Neuronal stem cell (in vitro differentiated cells): ENCODE measurements around the gene IL21R.

Experiments used
- DNase-seq: peaks from one replicate; pipeline ENCODE4 v3.0.0-alpha.2; 2013; ENCODE audit warnings: low spot score
- H2AFZ ChIP-seq: one replicate; pipeline ENCODE4 v1.6.1; 2013; ENCODE audit warnings: mild to moderate bottlenecking, low read length, inconsistent platforms
- H2AK5ac ChIP-seq: 2 replicates; pipeline ENCODE4 v1.6.1; 2013; ENCODE audit warnings: low read depth, mild to moderate bottlenecking, inconsistent platforms, low read length, moderate library complexity, mixed read lengths
- H2BK120ac ChIP-seq: 2 replicates; pipeline ENCODE4 v1.6.1; 2013; ENCODE audit warnings: low read depth, mild to moderate bottlenecking, inconsistent platforms, low read length, moderate library complexity, mixed read lengths
- H2BK12ac ChIP-seq: one replicate; pipeline ENCODE4 v1.6.1; 2013; ENCODE audit warnings: low read length, inconsistent platforms
- H2BK15ac ChIP-seq: 2 replicates; pipeline ENCODE4 v1.6.1; 2013; ENCODE audit warnings: mild to moderate bottlenecking, low read length, inconsistent platforms, mixed read lengths
- H2BK5ac ChIP-seq: one replicate; pipeline ENCODE4 v1.6.1; 2013; ENCODE audit warnings: inconsistent platforms, mild to moderate bottlenecking, low read length, moderate library complexity
- H3K14ac ChIP-seq: one replicate; pipeline ENCODE4 v1.6.1; 2013; ENCODE audit warnings: low read length, inconsistent platforms
- H3K18ac ChIP-seq: 2 replicates; pipeline ENCODE4 v1.6.1; 2013; ENCODE audit warnings: low read length, inconsistent platforms
- H3K23ac ChIP-seq: 2 replicates; pipeline ENCODE4 v1.6.1; 2013; ENCODE audit warnings: low read depth, mild to moderate bottlenecking, mixed read lengths, low read length, inconsistent platforms; ENCODE audit not compliant: poor library complexity
- H3K27ac ChIP-seq: replicated peaks from 3 replicates; pipeline ENCODE4 v1.5.1; 2013; ENCODE audit warnings: low read length, inconsistent platforms
- H3K27me3 ChIP-seq, 3 experiments: 2 replicates each; pipeline ENCODE4 v1.6.1; 2013; ENCODE audit warnings: low read length in 3 of 3, mild to moderate bottlenecking in 2 of 3, inconsistent platforms in 1 of 3, low read depth in 1 of 3, mixed read lengths in 1 of 3, moderate library complexity in 1 of 3; ENCODE audit not compliant: control insufficient read depth in 3 of 3, insufficient read depth in 3 of 3
- H3K36me3 ChIP-seq, 2 donors: replicated peaks in 1 of 2; 2 replicates each; pipeline ENCODE4 v1.6.1; 2013; ENCODE audit warnings: low read length in 2 of 2; ENCODE audit not compliant: control insufficient read depth in 2 of 2, insufficient read depth in 2 of 2
- H3K4ac ChIP-seq: 2 replicates; pipeline ENCODE4 v1.6.1; 2013; ENCODE audit warnings: inconsistent platforms, mild to moderate bottlenecking, low read length, moderate library complexity
- H3K4me1 ChIP-seq, 2 donors: 1 replicate in 1 of 2; 2 replicates in 1 of 2; pipeline ENCODE4 v1.6.1; 2013; ENCODE audit warnings: low read length in 2 of 2, low read depth in 1 of 2; ENCODE audit not compliant: control insufficient read depth in 2 of 2, insufficient read depth in 1 of 2
- H3K4me2 ChIP-seq: one replicate; pipeline ENCODE4 v1.6.1; 2013; ENCODE audit warnings: mild to moderate bottlenecking, low read length, inconsistent platforms; ENCODE audit not compliant: insufficient read depth, poor library complexity, severe bottlenecking
- H3K4me3 ChIP-seq, 2 donors: 2 replicates each; pipeline ENCODE4 v1.5.1; 2013; ENCODE audit warnings: low read length in 2 of 2, mild to moderate bottlenecking in 2 of 2, inconsistent platforms in 1 of 2, moderate library complexity in 1 of 2
- H3K79me1 ChIP-seq: one replicate; pipeline ENCODE4 v1.6.1; 2013; ENCODE audit warnings: low read depth, mild to moderate bottlenecking, inconsistent platforms, low read length, moderate library complexity
- H3K9ac ChIP-seq: one replicate; pipeline ENCODE4 v1.6.1; 2013; ENCODE audit warnings: mild to moderate bottlenecking, low read depth, low read length, inconsistent platforms; ENCODE audit not compliant: poor library complexity
- H3K9me3 ChIP-seq, 2 donors: replicated peaks in 1 of 2; 2 replicates each; pipeline versions ENCODE3 to v1.6.1; 2013; ENCODE audit warnings: low read length in 2 of 2, mild to moderate bottlenecking in 2 of 2, inconsistent platforms in 1 of 2, low read depth in 1 of 2, mixed read lengths in 1 of 2, moderate library complexity in 1 of 2; ENCODE audit not compliant: control insufficient read depth in 2 of 2, insufficient read depth in 1 of 2
- H4K8ac ChIP-seq: one replicate; pipeline ENCODE4 v1.6.1; 2013; ENCODE audit warnings: low read depth, mild to moderate bottlenecking, inconsistent platforms, low read length, moderate library complexity
- H4K91ac ChIP-seq: one replicate; pipeline ENCODE4 v1.6.1; 2013; ENCODE audit warnings: low read length, low read depth, mild to moderate bottlenecking, inconsistent platforms; ENCODE audit not compliant: poor library complexity
- WGBS, 2 donors: extraction: QIAGEN DNeasy Blood & Tissue Kit; methylation state at CpG; one replicate each; pipeline ENCODE4 v1.1.7; 2013; ENCODE audit warnings: missing lambda C conversion rate in 2 of 2, mixed read lengths in 1 of 2; ENCODE audit not compliant: insufficient read length in 2 of 2, insufficient replicate concordance in 1 of 2; ENCODE audit errors: extremely low coverage in 2 of 2; 5-methylcytosine and 5-hydroxymethylcytosine counted together

Gene IL21R

GRCh38 chr16:27489906-27490305 is 87.9 kb downstream of the IL21R start:
- no peak overlapping the region for H2AK5ac ChIP-seq
- no peak for DNase-seq
- no peak overlapping the region for H4K8ac ChIP-seq
- H3K9me3 ChIP-seq: no peaks in the 10 kb centered on the region
- no peaks in the 10 kb centered on the region for H3K27me3 ChIP-seq
- no peak overlapping the region for H2BK15ac ChIP-seq
- no peak overlapping the region for H2BK5ac ChIP-seq
- H3K18ac ChIP-seq: no peak overlapping the region
- H4K91ac ChIP-seq: no peak overlapping the region
- no peak overlapping the region for H3K4me3 ChIP-seq
- H3K4ac ChIP-seq: no peak overlapping the region
- H2BK120ac ChIP-seq: no peak overlapping the region
- no peaks in the 10 kb centered on the region for H3K4me1 ChIP-seq
- H3K36me3 ChIP-seq: peaks cover 68 to 99% of the 10 kb centered on the region in 2 donors
- H3K4me2 ChIP-seq: no peak overlapping the region
- no peak overlapping the region for H2AFZ ChIP-seq
- H3K14ac ChIP-seq: no peak overlapping the region
- H3K27ac ChIP-seq: no peak overlapping the region
- H2BK12ac ChIP-seq: no peak overlapping the region
- no peak overlapping the region for H3K23ac ChIP-seq
- WGBS, 2 donors: no CpG with 5 or more reads among the region's 7 CpGs
- H3K79me1 ChIP-seq: peaks cover 5% of the 10 kb centered on the region
- no peak overlapping the region for H3K9ac ChIP-seq

- Histone ChIP-seq H2BK120ac (no peak overlapping the region), H3K4me3 (no peak overlapping the region), H3K9me3 (peaks cover 0 to 2% of the 10 kb centered on the region in 2 donors), H3K9ac (no peak overlapping the region), H2BK5ac (peak overlapping the region; percentile 47), H2BK12ac (no peak overlapping the region), H3K79me1 (peaks cover 5% of the 10 kb centered on the region), H3K36me3 (peaks cover 66 to 99% of the 10 kb centered on the region in 2 donors), H3K18ac (no peak overlapping the region), H4K91ac (no peak overlapping the region), H3K4me2 (no peak overlapping the region), H3K23ac (peak overlapping the region; percentile 25), H3K14ac (no peak overlapping the region), H3K27me3 (no peaks in the 10 kb centered on the region), H3K4me1 (no peaks in the 10 kb centered on the region), H3K27ac (no peak overlapping the region), H4K8ac (no peak overlapping the region), H3K4ac (no peak overlapping the region), H2AK5ac (no peak overlapping the region), H2BK15ac (no peak overlapping the region), H2AFZ (no peak overlapping the region)
- no peak for DNase-seq
- no CpG with 5 or more reads among the region's 16 CpGs for WGBS, 2 donors
These were observed 90.1 kb downstream of the IL21R start for GRCh38 chr16:27491894-27492587.

- WGBS, 2 donors: no CpG with 5 or more reads among the region's 11 CpGs
- H2BK5ac ChIP-seq: no peak overlapping the region
These were observed 90.6 kb downstream of the IL21R start for GRCh38 chr16:27492588-27492979.

GRCh38 chr16:27495191-27495590 is 93.2 kb downstream of the IL21R start:
- no peak overlapping the region for H3K18ac ChIP-seq
- H3K14ac ChIP-seq: no peak overlapping the region
- no peak overlapping the region for H2BK15ac ChIP-seq
- H3K9ac ChIP-seq: no peak overlapping the region
- no peak overlapping the region for H4K8ac ChIP-seq
- no peak overlapping the region for H2BK5ac ChIP-seq
- H2AFZ ChIP-seq: no peak overlapping the region
- H3K23ac ChIP-seq: no peak overlapping the region
- H3K4ac ChIP-seq: no peak overlapping the region
- no CpG with 5 or more reads among the region's 13 CpGs for WGBS, 2 donors
- peaks cover 65 to 100% of the 10 kb centered on the region in 2 donors for H3K36me3 ChIP-seq
- no peaks in the 10 kb centered on the region for H3K27me3 ChIP-seq
- no peak overlapping the region for H2BK120ac ChIP-seq
- no peak overlapping the region for H2AK5ac ChIP-seq
- H3K4me3 ChIP-seq: no peak overlapping the region
- no peak for DNase-seq
- no peak overlapping the region for H4K91ac ChIP-seq
- H3K4me1 ChIP-seq: no peaks in the 10 kb centered on the region
- no peak overlapping the region for H2BK12ac ChIP-seq
- peaks cover 0 to 2% of the 10 kb centered on the region in 2 donors for H3K9me3 ChIP-seq
- H3K79me1 ChIP-seq: no peaks in the 10 kb centered on the region
- H3K4me2 ChIP-seq: no peak overlapping the region
- H3K27ac ChIP-seq: no peak overlapping the region

More at GRCh38 chr16:27492588-27492979, 90.6 kb downstream of the IL21R start:
- H2BK15ac ChIP-seq: no peak overlapping the region
- H3K4me3 ChIP-seq: no peak overlapping the region
- peaks cover 5% of the 10 kb centered on the region for H3K79me1 ChIP-seq
- H4K8ac ChIP-seq: no peak overlapping the region
- no peaks in the 10 kb centered on the region for H3K4me1 ChIP-seq
- H3K18ac ChIP-seq: no peak overlapping the region
- H3K4me2 ChIP-seq: no peak overlapping the region
- H3K9ac ChIP-seq: no peak overlapping the region
- no peak overlapping the region for H3K27ac ChIP-seq
- no peaks in the 10 kb centered on the region for H3K27me3 ChIP-seq
- no peak overlapping the region for H2BK120ac ChIP-seq
- H2AK5ac ChIP-seq: no peak overlapping the region
- peaks cover 71 to 100% of the 10 kb centered on the region in 2 donors for H3K36me3 ChIP-seq
- no peak overlapping the region for H3K23ac ChIP-seq
- H3K14ac ChIP-seq: no peak overlapping the region
- peaks cover 0 to 2% of the 10 kb centered on the region in 2 donors for H3K9me3 ChIP-seq
- no peak overlapping the region for H4K91ac ChIP-seq
- DNase-seq: no peak
- no peak overlapping the region for H3K4ac ChIP-seq
- H2AFZ ChIP-seq: no peak overlapping the region
- no peak overlapping the region for H2BK12ac ChIP-seq
